ENCODE data around the gene AGFG1.

- no peak for TF ChIP-seq CTCF (IDR thresholded peaks at IDR 0.05)
- no peak for TF ChIP-seq POLR2AphosphoS5 (IDR thresholded peaks at IDR 0.05)
- no peak for TF ChIP-seq POLR2A (IDR thresholded peaks at IDR 0.05)
- no peak for TF ChIP-seq EP300 (IDR thresholded peaks at IDR 0.05)
These were observed 27.8 kb downstream of the AGFG1 start for GRCh38 chr2:227499627-227500300.

Measured in suprapubic skin (tissue), 4 donors.